ENCODE measurements around the gene VKORC1L1.

DNA sequence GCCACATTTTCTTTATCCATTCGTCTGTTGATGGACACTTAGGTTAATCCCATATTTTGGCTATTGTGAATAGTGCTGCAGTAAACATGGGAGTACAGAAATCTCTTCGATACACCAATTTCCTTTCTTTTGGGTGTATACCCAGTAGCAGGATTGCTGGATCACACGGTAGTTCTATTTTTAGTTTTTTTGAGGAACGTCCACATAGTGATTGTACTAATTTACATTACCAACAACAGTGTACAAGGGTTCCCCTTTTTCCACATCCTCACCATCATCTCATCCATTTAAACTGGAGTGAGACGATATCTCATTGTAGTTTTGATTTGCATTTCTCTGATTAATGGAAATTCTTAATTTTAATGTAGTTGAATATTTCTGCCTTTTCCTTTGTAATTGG is 19.3 kb downstream of the VKORC1L1 start:
- TF ChIP-seq CTCF (IDR thresholded peaks at IDR 0.05; ENCODE audit: poor library complexity, severe bottlenecking) (no peak), EP300 (conservative IDR thresholded peaks at IDR 0.05; ENCODE audit: poor library complexity, severe bottlenecking) (no peak), POLR2AphosphoS5 (IDR thresholded peaks at IDR 0.05) (no peak), TAF1 (IDR thresholded peaks at IDR 0.05; ENCODE audit: low read depth) (no peak)

Data from neural cell (in vitro differentiated cells).